GM21515 (cell line): ENCODE data around the gene CLCN3.
"Not testable (repeated sequence)": the region's sequence is repeated elsewhere in the genome, so short reads cannot be mapped to it uniquely, and the experiment has no call there.

Experiments used
- ATAC-seq: cut with Tn5 transposase; IDR thresholded peaks from one replicate; pipeline ENCODE4 v1.9.1; 2021; ENCODE audit not compliant: unreplicated experiment

Gene CLCN3

DNA sequence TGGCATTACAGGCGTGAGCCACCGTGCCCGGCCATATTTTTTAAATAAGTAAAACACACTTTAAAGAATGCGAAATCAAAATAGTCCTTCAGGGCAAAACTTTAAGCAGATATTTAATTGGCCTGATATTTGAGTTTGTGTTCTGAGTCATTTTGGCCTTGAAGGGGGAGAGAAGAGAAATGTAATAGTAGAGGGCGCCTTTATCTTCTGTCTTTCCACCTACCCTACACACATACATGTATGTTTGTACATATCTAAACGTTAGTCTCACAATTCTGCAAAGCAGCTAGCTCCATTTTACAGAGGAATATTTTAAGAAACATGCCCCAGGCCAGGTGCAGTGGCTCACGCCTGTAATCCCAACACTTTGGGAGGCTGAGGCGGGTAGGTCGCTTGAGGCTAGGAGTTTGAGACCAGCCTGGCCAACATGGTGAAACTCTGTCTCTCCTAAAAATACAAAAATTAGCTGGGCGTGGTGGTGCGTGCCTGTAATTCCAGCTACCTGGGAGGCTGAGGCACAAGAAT lies 151.2 kb downstream of the CLCN3 start:
- not testable (repeated sequence) for ATAC-seq
